Measurements from ENCODE around the gene RHOG.

Gene RHOG

GRCh38 chr11:3857628-3858027 is 16.9 kb upstream of the RHOG start:
- no peak for DNase-seq

- DNase-seq, result no peak
Observed at GRCh38 chr11:3856856-3857553, 16.2 kb upstream of the RHOG start.

GRCh38 chr11:3855808-3856491 is 15.2 kb upstream of the RHOG start:
- peak; percentile 43 to 51 for DNase-seq

GRCh38 chr11:3854977-3855807 is 14.4 kb upstream of the RHOG start, which contains the start of gene STIM1:
Gene STIM1, plus strand, starts transcription at chr11:3855664. Its CDS starts 607 bp downstream, at chr11:3856271.
- peak; percentile 80 to 87 for DNase-seq

GRCh38 chr11:3854660-3854976 is 13.9 kb upstream of the RHOG start:
- DNase-seq, result no peak

- DNase-seq, result peak; percentile 57
Observed at GRCh38 chr11:3853899-3854659, 13.3 kb upstream of the RHOG start.

GRCh38 chr11:3853545-3853842 is 12.7 kb upstream of the RHOG start:
- no peak for DNase-seq

GRCh38 chr11:3849297-3849874 is 8.6 kb upstream of the RHOG start:
- peak; percentile 41 to 65 for DNase-seq

GRCh38 chr11:3845670-3846069 is 4.9 kb upstream of the RHOG start:
- DNase-seq, result no peak

GRCh38 chr11:3845246-3845645 is 4.5 kb upstream of the RHOG start:
- no peak for DNase-seq

GRCh38 chr11:3843326-3843725 is 2.6 kb upstream of the RHOG start:
- no peak for DNase-seq

GRCh38 chr11:3841426-3842350 is 929 bp upstream of the RHOG start:
- DNase-seq, result peak; percentile 78 to 86

GRCh38 chr11:3840004-3840869 is 522 bp downstream of the RHOG start:
- DNase-seq, result no peak

- DNase-seq, result peak; percentile 34 to 60
Observed at GRCh38 chr11:3838504-3838903, 2.3 kb downstream of the RHOG start.

- DNase-seq, result peak; percentile 95 to 98
Observed at GRCh38 chr11:3837793-3838192, 3.0 kb downstream of the RHOG start.

GRCh38 chr11:3836903-3837302 is 3.9 kb downstream of the RHOG start:
- peak; percentile 62 to 75 for DNase-seq

GRCh38 chr11:3835751-3836150 is 5.0 kb downstream of the RHOG start:
- DNase-seq, result no peak

GRCh38 chr11:3834664-3835461 is 5.9 kb downstream of the RHOG start:
- peak; percentile 80 to 81 for DNase-seq

- no peak for DNase-seq
Observed at GRCh38 chr11:3834349-3834663, 6.5 kb downstream of the RHOG start.

- no peak for DNase-seq
Observed at GRCh38 chr11:3833449-3833848, 7.3 kb downstream of the RHOG start.

Measured in AML-193 (cell line).